ENCODE results near the gene PCDH9.
"Not testable (repeated sequence)": the region's sequence is repeated elsewhere in the genome, so short reads cannot be mapped to it uniquely, and the experiment has no call there.

Gene PCDH9

DNA sequence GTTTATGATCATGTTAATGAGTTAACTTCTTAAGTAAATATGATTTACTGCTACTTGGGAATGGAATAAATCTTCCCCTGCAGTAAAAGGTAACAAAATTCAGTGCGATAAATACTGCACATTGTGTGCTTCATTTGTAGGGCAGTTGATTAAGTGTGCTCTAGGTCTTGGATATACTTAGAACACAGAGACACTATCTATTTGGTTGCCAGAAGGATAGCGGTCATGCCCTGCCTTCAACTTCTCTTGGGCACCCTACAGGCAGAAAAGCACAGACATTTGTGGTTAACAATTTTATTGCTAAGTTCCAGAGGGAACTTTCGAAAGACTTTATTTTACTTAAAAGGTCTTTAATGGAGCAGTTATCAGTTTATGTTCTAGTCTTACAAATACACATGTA lies 605.8 kb downstream of the PCDH9 start:
- in situ Hi-C loops (cut with MboI; ENCODE audit: low sequenced_read_pairs), result no loop called here

DNA sequence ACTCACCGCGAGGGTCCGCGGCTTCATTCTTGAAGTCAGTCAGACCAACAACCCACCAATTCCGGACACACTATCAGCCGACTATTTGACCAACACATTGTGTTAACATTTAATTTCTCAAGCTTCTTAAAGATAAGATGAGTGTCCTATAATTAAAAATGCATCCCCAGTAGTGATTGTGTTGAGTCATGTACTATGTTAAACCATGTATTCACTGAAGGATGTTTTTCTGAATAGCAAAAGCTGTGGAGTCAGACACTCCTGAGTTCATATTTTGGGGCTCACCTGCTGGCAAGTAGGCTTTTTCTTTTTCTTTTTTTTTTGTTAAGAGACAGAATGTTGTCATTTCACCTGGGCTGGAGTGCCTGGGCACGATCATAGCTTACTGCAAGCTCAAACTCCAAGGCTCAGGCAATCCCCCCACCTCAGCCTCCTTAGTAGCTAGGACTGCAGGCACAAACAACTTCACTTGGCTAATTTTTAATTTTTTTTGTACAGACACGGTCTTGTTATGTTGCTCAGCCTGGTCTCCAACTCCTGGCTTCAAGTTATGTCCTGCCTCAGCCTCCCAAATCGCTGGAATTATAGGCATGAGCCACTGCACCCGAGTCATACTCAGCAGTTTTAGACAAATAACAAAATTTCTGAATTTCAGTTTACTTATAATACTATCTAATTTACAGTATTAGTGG lies 606.9 kb downstream of the PCDH9 start:
- in situ Hi-C loops (cut with MboI; ENCODE audit: low sequenced_read_pairs), result no loop called here

DNA sequence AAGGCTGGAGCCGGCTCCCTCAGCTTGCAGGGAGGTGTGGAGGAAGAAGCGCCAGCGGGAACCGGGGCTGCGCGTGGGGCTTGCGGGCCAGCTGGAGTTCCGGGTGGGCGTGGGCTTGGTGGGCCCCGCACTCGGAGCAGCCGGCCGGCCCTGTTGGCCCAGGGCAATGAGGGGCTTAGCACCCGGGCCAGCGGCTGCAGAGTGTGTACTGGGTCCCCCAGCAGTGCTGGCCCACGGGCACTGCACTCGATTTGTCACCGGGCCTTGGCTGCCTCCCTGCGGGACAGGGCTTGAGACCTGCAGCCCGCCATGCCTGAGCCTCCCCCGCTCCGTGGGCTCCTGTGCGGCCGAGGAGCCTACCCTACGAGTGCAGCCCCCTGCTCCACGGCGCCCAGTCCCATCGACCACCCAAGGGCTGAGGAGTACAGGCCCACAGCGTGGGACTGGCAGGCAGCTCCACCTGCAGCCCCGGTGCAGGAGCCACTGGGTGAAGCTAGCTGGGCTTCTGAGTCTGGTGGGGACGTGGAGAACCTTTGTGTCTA lies 608.2 kb downstream of the PCDH9 start:
- in situ Hi-C loops (cut with MboI; ENCODE audit: low sequenced_read_pairs), result not testable (repeated sequence)

DNA sequence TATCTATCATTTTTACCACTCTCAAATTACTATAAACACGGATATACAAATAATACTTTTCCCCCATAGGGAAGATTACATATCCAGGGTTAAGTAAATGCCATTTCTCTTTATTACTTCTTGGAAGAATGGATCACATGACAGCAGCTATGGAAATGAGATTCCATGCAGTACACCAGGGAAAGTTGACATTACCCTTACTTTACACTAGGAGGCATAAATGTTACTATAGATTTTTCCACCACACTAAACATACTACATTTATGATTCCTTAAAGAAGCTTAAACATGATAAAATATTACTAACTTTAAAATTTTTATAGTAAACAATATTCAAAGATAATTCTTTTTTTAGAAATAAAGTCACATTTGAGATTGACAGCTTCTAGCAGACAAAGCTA lies 611.4 kb downstream of the PCDH9 start:
- in situ Hi-C loops (cut with MboI; ENCODE audit: low sequenced_read_pairs), result no loop called here

DNA sequence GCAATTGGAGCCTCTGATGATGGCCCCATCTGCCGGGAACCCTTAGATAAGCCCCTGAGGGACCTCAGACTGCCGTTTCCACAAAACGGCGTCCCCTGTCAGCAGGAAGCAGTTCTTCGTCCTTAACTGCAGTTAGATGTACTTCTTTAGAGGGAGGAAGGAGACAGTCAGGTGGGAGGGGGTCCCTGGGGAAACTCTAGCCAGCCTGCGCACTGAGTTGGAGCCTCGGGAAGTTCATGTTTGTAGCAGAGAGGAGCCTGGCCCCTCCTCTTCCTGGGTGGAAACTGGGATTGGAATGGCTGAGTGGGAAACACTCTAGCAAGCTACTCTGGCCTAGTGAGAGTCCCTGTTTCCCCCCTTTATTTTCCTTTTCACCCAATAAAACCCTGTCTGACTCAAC lies 612.4 kb downstream of the PCDH9 start:
- in situ Hi-C loops (cut with MboI; ENCODE audit: low sequenced_read_pairs), result no loop called here

DNA sequence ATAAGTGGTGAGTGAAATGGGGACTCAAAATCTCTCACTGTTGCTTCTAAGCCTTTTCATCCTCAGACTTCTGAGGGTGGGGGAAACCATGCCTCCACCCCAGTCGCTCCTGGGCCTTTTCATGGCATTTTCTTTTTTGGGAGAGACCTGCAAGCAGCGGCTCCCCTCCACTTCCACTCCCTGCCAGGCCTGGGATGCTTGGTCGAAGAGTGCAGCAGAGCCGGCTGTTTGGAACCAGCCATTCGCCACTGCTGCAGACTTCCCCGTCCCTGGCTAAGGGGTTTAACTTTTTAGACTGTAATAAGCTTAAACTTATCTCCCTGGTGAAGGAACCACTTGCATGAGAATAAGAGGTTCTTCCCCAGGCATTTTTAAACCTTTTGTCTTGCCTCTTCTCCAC lies 617.2 kb downstream of the PCDH9 start:
- in situ Hi-C loops (cut with MboI; ENCODE audit: low sequenced_read_pairs), result no loop called here

DNA sequence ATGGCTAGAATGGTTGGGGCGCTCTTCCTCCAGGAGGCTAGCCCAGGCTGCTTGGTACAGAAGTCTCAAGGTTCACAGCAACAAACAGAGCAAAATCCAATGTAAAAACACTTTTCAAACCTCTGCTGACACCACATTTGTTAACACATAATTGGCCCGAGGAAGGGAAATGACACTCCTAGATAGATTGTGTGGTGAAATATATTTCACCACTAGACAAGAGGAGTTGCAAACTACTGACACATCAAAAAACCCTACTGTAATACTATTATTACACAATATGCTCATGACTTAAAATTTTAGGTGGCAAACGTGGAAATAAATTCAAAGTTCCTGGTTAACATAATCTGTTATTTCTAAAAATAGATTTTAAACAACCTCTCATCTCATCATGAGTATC lies 643.6 kb downstream of the PCDH9 start:
- in situ Hi-C loops (cut with MboI; ENCODE audit: low sequenced_read_pairs), result no loop called here

DNA sequence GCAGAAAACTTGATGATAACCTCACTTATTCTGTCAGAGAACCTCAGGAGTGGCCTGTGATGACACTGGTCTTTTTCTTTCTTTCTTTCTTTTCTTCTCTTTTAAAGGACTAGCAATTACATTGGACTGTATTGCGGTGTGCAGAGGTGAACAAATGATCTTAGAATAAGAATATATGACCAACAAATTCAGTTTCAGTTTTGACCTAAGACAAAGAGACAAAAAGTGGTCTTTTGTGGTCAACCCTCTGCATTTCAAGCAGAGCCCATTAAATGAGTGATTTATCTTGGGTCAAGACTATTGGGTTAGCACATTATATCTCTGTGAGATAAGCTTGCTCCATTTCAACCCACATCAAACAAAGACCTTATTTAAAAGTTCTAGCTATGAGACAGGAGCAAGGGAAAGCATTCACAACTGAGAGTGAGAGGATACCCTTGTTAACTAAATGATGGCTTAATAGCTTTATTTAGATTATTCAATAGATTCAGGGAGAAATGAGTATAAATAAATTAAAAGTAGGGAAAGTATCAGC lies 644.4 kb downstream of the PCDH9 start:
- in situ Hi-C loops (cut with MboI; ENCODE audit: low sequenced_read_pairs), result no loop called here

DNA sequence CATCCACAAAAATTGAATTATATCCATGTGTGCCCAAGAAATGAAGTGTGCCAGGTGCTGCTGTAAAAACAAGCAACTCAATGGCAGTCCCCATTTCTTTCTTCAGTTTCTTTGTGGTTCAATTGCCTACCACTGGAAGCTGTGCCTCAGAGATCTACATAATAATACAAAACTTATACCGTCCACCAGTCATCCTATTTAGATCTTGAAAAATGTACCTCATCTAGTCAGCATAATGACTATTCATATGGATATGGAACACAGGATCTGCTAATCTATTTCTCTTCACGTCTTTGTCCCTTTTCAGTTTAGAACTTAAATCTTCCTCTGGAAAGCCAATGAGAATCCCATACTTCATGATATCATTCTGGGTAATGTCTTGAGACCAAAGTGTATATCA lies 648.5 kb downstream of the PCDH9 start:
- in situ Hi-C loops (cut with MboI; ENCODE audit: low sequenced_read_pairs), result no loop called here

DNA sequence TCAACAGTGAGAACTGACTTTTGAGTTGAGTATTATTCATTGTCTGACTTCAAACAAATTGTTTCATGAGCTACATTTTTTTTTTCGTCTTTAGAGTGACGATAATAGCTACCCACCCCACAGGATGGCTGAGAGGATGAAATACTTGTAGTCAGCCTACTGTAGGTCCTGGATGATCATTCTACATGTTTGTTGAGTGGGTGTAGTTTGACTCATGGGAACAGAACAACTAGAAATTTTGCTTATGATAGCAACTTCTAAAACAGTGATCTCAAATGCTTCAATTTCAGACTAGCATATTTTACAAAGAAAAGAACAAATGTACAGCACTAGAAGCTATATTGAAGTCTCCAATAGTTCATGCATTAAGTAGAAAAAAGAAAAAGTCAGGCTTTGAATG lies 651.8 kb downstream of the PCDH9 start:
- in situ Hi-C loops (cut with MboI; ENCODE audit: low sequenced_read_pairs), result no loop called here

DNA sequence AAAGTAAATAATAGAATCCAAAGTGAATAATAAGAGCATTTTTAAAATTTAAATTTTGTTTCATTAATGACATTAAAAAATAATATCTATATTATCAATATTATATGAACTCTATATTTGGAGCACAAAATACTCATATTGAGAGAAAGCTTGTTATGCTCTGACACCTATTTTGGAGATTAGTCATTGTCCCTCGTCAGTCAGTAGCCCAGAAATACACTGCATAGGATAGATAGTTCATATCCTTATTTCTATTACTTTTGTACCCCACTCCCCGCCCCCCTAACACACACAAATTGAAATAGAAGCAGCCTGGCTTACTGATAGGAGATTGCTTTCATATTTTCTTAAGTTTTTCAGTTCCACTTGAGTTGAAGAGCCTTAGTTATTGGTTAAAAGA lies 652.8 kb downstream of the PCDH9 start:
- in situ Hi-C loops (cut with MboI; ENCODE audit: low sequenced_read_pairs), result no loop called here

DNA sequence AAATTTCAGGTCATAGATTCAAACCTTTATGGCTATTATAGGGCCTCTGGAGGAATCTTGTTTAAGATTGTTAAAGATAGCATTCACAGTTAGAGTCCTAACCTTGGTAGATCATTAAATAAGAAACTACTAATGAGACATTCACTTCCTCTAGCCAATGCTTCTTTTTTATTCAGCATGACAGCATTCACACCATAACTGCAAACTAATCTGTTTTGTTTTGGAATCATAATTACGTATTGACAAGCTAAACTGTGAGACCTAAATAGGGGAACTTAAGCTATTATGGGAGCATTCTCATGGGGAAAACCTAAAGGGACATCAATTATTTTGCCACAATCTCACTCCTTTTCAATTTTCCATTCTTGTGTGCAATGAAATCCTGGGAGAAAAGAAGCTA lies 653.8 kb downstream of the PCDH9 start:
- in situ Hi-C loops (cut with MboI; ENCODE audit: low sequenced_read_pairs), result no loop called here

DNA sequence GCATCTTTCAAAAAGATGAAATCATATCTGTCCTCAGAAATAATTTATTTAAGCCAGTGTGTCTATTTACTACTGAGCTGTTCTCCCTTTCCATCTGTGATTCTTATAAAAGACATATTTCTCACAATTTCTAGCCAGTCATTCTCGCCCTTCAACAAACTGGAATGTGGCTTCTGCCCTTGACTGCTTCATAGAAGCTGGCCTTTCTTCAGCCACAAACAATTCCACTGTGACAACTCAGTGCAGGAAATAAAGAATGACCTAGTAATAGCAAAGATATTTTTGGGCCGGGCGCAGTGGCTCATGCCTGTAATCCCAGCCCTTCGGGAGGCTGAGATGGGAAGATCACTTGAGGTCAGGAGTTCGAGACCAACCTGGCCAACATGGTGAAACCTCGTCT lies 655.5 kb downstream of the PCDH9 start:
- in situ Hi-C loops (cut with MboI; ENCODE audit: low sequenced_read_pairs), result no loop called here

DNA sequence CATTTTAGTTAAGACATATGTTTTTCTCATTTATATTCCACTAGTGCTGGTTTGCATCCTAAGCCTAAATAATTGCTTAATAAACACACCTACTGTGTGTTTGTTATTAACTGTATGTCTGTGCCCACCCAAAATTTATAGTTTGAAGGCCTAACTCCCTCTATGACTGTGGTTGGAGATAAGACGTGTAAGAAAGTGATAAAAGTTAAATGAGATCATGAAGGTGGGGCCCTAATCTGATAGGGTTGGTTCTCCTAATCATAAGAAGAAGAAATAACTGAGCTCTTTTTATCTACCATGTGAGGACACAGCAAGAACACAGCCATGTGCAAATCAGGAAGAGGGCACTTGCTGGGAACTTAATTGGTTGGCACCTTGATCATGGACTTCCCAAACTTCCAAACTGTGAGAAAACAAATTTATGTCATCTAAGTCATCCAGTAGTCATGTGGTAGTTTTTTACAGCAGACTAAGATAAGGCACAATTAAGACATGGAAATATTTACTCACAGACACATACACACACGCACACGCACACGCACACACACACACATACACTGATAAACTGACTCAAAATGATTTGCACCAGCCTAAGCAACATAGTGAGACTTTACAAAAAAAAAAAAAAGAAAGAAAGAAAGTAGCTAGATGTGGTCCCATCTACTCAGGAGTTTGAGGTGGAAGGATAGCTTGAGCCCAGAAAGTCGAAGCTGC lies 662.1 kb downstream of the PCDH9 start:
- in situ Hi-C loops (cut with MboI; ENCODE audit: low sequenced_read_pairs), result no loop called here

DNA sequence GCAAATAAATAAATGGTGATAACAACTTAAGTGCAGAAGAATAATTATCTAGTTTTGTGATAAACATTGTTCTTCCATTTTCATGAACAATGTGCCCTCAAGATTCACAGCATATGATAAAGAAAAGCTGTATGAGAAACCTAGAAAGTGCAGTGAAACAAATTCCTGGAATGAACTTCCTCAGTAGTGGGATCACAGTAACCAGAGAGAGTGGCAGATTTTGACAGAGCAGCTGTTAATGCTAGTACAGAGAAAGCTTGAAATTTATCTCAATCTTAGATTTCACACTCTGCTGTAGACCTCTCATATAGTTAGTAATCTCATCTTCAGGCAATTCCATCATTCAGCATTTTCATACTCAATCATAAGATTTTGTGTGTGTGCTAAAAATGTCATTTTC lies 664.9 kb downstream of the PCDH9 start:
- in situ Hi-C loops (cut with MboI; ENCODE audit: low sequenced_read_pairs), result no loop called here

DNA sequence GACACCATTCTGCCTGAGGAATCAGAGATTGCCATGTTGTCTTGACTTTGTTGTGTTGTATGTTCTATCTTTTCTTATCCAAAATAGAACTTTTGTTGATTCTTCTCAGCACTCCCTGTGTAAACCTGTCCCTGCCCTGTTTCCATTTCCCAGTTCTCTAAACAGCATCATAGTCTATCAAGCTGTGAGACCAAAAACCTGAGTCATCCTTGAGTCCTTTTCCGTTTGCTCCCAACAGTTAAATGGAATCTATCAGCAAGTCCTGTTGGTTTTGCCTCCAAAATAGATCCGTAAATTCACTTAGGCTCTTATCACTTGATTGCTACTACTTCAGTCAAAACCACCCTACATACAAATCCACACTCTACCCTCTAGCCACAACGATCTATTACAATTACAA lies 667.1 kb downstream of the PCDH9 start:
- in situ Hi-C loops (cut with MboI; ENCODE audit: low sequenced_read_pairs), result no loop called here

DNA sequence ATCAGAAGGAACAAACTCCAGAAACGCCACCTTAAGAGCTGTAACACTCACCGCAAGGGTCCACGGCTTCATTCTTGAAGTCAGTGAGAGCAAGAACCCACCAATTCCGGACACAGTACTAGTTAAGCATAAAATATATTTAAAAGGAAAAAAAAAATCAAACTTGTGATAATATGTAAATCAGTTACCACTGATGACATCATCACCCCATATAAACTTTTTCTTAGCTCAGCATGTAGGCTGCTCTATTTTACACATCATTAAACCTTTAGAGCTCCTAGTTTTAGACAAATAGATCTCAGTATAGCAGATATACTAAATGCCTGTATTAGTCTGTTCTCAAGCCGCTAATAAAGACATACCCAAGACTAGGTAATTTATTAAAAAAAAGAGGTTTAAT lies 668.1 kb downstream of the PCDH9 start:
- in situ Hi-C loops (cut with MboI; ENCODE audit: low sequenced_read_pairs), result no loop called here

DNA sequence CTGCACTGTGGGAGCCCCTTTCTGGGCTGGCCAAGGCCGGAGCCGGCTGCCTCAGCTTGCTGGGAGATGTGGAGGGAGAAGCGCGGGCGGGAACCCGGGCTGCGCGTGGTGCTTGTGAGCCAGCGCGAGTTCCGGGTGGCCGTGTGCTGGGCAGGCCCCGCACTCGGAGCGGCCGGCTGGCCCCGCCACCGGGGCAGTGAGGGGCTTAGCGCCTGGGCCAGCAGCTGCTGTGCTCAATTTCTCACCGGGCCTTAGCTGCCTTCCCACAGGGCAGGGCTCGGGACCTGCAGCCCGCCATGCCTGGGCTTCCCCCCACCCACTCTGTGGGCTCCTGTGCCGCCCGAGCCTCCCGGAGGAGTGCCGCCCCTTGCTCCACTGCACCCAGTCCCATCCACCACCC lies 669.1 kb downstream of the PCDH9 start:
- in situ Hi-C loops (cut with MboI; ENCODE audit: low sequenced_read_pairs), result no loop called here

DNA sequence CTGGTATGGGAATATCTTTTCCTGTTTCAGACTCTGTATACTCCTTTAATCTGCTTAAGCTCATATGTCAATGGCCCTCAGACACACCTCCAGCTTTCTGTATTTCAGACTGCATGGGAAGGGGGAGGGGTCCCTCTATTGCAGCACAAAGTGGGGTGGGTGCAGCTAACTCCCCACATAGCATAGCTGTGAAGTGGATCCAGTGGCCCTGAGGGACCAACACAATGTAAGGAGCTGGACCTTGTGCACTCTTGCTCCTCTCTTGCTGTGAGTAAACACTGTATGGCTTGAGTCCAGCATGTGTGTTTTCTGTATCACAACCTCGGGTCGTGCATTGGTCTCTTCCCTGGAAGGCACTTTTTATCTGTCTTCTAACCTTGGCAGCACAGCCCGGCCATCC lies 669.9 kb downstream of the PCDH9 start:
- in situ Hi-C loops (cut with MboI; ENCODE audit: low sequenced_read_pairs), result no loop called here

DNA sequence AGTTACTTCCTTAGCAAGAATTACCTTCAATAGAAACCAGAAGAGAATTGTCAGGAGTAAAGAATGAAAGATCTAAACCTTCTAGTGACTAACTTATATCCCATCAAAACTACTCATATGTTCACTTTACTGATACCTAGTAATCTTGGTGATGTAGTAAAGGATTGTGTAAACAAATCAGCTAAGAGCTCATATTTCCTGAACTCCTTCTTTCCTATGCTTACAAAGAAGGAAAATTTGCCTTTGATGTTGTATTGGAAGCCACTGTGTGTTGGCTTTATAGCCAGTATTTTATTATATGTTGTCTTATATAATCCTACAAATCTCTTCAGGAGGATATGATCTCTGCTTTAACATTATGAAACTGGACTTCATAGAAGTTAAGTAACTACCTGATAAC lies 671.0 kb downstream of the PCDH9 start:
- in situ Hi-C loops (cut with MboI; ENCODE audit: low sequenced_read_pairs), result no loop called here

DNA sequence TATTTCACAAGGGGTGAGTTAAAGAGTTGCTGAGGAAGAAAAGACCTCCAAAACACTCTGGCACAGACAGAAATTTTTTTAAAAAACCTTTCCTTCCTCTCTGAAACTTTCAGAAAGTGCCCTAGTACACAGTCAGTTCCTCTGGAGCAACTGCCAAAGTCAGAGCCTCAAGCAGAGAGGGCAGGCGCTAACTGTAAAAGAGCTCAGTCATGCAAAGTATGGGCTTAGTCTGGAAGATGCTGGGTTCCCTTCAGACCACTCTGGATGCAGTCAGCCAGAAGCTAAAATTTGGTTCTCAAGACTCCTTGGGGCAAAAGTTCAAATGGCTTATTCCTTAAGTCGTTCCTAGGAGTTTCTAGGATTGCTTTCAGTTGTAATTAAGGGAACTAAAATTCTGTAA lies 671.6 kb downstream of the PCDH9 start:
- in situ Hi-C loops (cut with MboI; ENCODE audit: low sequenced_read_pairs), result no loop called here

DNA sequence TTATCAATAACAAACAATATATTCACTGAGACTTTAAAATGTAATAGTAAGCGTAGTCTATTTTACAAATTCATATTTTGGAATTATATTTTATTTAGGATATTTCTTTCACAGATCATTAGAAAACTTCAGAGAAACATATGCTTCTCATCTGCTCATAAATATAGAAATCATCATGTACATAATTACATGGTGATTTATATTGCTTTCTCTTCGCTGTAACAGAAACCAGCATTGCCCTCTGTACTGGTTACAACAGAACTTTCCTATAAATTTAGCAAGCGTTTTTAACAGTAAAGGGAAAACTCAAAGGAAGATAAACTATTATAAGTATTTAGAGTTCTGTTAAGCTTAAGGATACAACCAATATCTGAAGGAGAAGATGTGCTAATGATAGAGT lies 672.8 kb downstream of the PCDH9 start:
- in situ Hi-C loops (cut with MboI; ENCODE audit: low sequenced_read_pairs), result no loop called here

All from HL-60/S4 (cell line).